Measurements from ENCODE around the gene KCNH1. TPM values are rescaled to one million over a fixed set of nuclear protein-coding genes. Genes with fewer than 3 reads are reported as not detected.

KCNH1 gene
- total RNA-seq, 1 donor from 2014 or later: 10.1 TPM

- no peak for TF ChIP-seq CTCF (conservative IDR thresholded peaks at IDR 0.05; ENCODE audit: low read depth, low read length)
- DNase-seq (ENCODE audit: low read depth): no peak
- H3K4me3 ChIP-seq (ENCODE audit: low read depth, low read length): no peak overlapping the region
Measured at GRCh38 chr1:210629276-210629675, 504.7 kb downstream of the KCNH1 start.

GRCh38 chr1:210627755-210628154 is 506.2 kb downstream of the KCNH1 start:
- no peak overlapping the region for H3K4me3 ChIP-seq (ENCODE audit: low read depth, low read length)
- no peak for TF ChIP-seq CTCF (conservative IDR thresholded peaks at IDR 0.05; ENCODE audit: low read depth, low read length)
- no peak for DNase-seq (ENCODE audit: low read depth)

Other genes with a start within 250 kb of the KCNH1 start
- 10.1 and 14.2 TPM in 2 replicates for gene RCOR3, start 125.2 kb upstream of the KCNH1 start, total RNA-seq
- 6.4 and 9.1 TPM in 2 replicates for gene TRAF5, start 192.7 kb upstream of the KCNH1 start, total RNA-seq

Measured in epithelial cell of proximal tubule (primary cell).